ENCODE measurements around the gene P4HA2.

- no peak for TF ChIP-seq EZH2 (IDR thresholded peaks at IDR 0.05; ENCODE audit: low read length, unreplicated experiment)
- TF ChIP-seq CTCF (conservative IDR thresholded peaks at IDR 0.05; ENCODE audit: low read depth, low read length): no peak
Measured at GRCh38 chr5:132245593-132245992, 17.9 kb upstream of the P4HA2 start.
